ENCODE measurements around the gene MYB.

DNA sequence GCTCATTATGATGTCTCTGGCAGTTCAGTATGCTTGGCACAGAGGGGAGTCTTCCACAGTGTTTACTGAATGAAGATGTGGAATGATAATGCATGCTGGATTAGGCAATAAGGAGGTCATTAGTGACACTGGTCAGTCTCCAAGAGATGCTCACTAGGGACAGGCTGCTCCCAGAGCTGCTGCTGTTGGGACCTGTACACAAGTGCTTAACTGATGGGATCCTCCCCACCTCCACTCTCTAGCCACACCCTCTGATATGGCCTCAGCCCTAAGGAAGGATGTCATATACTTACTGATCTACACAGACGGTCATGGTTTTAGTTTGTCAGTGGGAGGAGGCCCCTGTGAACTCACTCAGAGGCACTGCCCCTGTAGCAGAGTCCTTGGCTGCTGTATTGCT is 73.4 kb downstream of the MYB start:
- TF ChIP-seq, protein P1, sequence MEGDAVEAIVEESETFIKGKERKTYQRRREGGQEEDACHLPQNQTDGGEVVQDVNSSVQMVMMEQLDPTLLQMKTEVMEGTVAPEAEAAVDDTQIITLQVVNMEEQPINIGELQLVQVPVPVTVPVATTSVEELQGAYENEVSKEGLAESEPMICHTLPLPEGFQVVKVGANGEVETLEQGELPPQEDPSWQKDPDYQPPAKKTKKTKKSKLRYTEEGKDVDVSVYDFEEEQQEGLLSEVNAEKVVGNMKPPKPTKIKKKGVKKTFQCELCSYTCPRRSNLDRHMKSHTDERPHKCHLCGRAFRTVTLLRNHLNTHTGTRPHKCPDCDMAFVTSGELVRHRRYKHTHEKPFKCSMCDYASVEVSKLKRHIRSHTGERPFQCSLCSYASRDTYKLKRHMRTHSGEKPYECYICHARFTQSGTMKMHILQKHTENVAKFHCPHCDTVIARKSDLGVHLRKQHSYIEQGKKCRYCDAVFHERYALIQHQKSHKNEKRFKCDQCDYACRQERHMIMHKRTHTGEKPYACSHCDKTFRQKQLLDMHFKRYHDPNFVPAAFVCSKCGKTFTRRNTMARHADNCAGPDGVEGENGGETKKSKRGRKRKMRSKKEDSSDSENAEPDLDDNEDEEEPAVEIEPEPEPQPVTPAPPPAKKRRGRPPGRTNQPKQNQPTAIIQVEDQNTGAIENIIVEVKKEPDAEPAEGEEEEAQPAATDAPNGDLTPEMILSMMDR (conservative IDR thresholded peaks at IDR 0.05; ENCODE audit: low read depth, low read length), result no peak
- TF ChIP-seq SMC3 (IDR thresholded peaks at IDR 0.05; ENCODE audit: low read depth, low read length), result no peak
- TF ChIP-seq POLR2A (IDR thresholded peaks at IDR 0.05; ENCODE audit: low read depth, low read length), result no peak
- TF ChIP-seq MAFK (IDR thresholded peaks at IDR 0.05; ENCODE audit: low read depth, low read length), result no peak
- TF ChIP-seq, protein P2, sequence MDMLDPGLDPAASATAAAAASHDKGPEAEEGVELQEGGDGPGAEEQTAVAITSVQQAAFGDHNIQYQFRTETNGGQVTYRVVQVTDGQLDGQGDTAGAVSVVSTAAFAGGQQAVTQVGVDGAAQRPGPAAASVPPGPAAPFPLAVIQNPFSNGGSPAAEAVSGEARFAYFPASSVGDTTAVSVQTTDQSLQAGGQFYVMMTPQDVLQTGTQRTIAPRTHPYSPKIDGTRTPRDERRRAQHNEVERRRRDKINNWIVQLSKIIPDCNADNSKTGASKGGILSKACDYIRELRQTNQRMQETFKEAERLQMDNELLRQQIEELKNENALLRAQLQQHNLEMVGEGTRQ (IDR thresholded peaks at IDR 0.05; ENCODE audit: low read depth, low read length), result no peak
- no peak for TF ChIP-seq RAD21 (IDR thresholded peaks at IDR 0.05; ENCODE audit: low read length)
- no peak for TF ChIP-seq CHD1 (IDR thresholded peaks at IDR 0.05; ENCODE audit: low read depth, low read length)
- TF ChIP-seq NFE2L2 (IDR thresholded peaks at IDR 0.05; ENCODE audit: low read depth, low read length), result no peak
- TF ChIP-seq, protein P3, sequence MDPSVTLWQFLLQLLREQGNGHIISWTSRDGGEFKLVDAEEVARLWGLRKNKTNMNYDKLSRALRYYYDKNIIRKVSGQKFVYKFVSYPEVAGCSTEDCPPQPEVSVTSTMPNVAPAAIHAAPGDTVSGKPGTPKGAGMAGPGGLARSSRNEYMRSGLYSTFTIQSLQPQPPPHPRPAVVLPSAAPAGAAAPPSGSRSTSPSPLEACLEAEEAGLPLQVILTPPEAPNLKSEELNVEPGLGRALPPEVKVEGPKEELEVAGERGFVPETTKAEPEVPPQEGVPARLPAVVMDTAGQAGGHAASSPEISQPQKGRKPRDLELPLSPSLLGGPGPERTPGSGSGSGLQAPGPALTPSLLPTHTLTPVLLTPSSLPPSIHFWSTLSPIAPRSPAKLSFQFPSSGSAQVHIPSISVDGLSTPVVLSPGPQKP (IDR thresholded peaks at IDR 0.05; ENCODE audit: borderline replicate concordance, low read depth, low read length), result no peak

Measured in IMR-90 (cell line).